HepG2 (cell line): Measurements from ENCODE around the gene DCDC2. TPM values are rescaled to one million over a fixed set of nuclear protein-coding genes. Genes with fewer than 3 reads are reported as not detected.
A peak's percentile ranks its signal among the peaks of the same experiment; 100 is the strongest.

Experiments used
- ARID3A ChIP-seq: IDR thresholded peaks from 2 replicates; pipeline ENCODE4 v1.6.1; 2012; ENCODE audit warnings: low read depth, low read length, improper control_type of control experiment
- CBX2 ChIP-seq, 2 experiments: fragments of 200-600 bp in 1 of 2; sonication (generic); formaldehyde crosslinking in 1 of 2; IDR thresholded peaks; 2 replicates each; pipeline versions ENCODE4 v1.7.0 to v1.8.1; 2018 to 2022; ENCODE audit warnings: low read depth in 2 of 2, low read length in 1 of 2, mild to moderate bottlenecking in 1 of 2, missing genetic modification reagents in 1 of 2
- CHD2 ChIP-seq: IDR thresholded peaks from 2 replicates; pipeline ENCODE4 v1.6.1; 2011; ENCODE audit warnings: low read depth, low read length, improper control_type of control experiment
- DBP ChIP-seq: sonication (generic); formaldehyde crosslinking; IDR thresholded peaks from 2 replicates; pipeline ENCODE4 v1.4.0; 2020; ENCODE audit warnings: missing genetic modification reagents; ENCODE audit errors: not compliant biosample characterization
- FOSL2 ChIP-seq: sonication (generic); formaldehyde crosslinking; IDR thresholded peaks from 2 replicates; pipeline ENCODE4 v1.4.0; 2020; ENCODE audit warnings: missing genetic modification reagents
- MEIS1 ChIP-seq: sonication (generic); formaldehyde crosslinking; IDR thresholded peaks from 2 replicates; pipeline ENCODE4 v1.9.0; 2021; ENCODE audit warnings: mild to moderate bottlenecking, missing genetic modification reagents, moderate library complexity, borderline replicate concordance
- SMAD1 ChIP-seq: sonication (generic); formaldehyde crosslinking; IDR thresholded peaks from 2 replicates; pipeline ENCODE4 v1.4.0; 2020; ENCODE audit warnings: missing genetic modification reagents, low read depth, mild to moderate bottlenecking, borderline replicate concordance
- TCF7 ChIP-seq: sonication (generic); IDR thresholded peaks from 2 replicates; pipeline ENCODE4 v1.6.1; 2016; ENCODE audit warnings: antibody characterized with exemption, low read depth
- TRIM22 ChIP-seq: fragments of 450-650 bp; IDR thresholded peaks from 2 replicates; pipeline ENCODE4 v1.6.1; 2017
- ZBTB44 ChIP-seq: sonication (generic); formaldehyde crosslinking; IDR thresholded peaks from 2 replicates; pipeline ENCODE4 v1.4.0; 2020; ENCODE audit warnings: missing genetic modification reagents
- ZHX2 ChIP-seq, 2 experiments: sonication (generic) in 1 of 2; formaldehyde crosslinking in 1 of 2; IDR thresholded peaks; 2 replicates each; pipeline versions ENCODE4 v1.6.1 to v1.9.0; 2014 to 2022; ENCODE audit warnings: antibody characterized with exemption in 1 of 2, borderline replicate concordance in 1 of 2, inconsistent platforms in 1 of 2, low read depth in 1 of 2, missing genetic modification reagents in 1 of 2
- ZNF180 ChIP-seq: sonication (generic); formaldehyde crosslinking; IDR thresholded peaks from 2 replicates; pipeline ENCODE4 v1.4.0; 2020; ENCODE audit warnings: low read depth, missing genetic modification reagents, borderline replicate concordance
- ZNF256 ChIP-seq: sonication (generic); formaldehyde crosslinking; conservative IDR thresholded peaks from 2 replicates; pipeline ENCODE4 v1.4.0; 2020; ENCODE audit warnings: missing genetic modification reagents
- ZNF564 ChIP-seq: sonication (generic); formaldehyde crosslinking; IDR thresholded peaks from 2 replicates; pipeline ENCODE4 v1.8.1; 2023; ENCODE audit warnings: mild to moderate bottlenecking, missing genetic modification reagents
- ZNF773 ChIP-seq: sonication (generic); formaldehyde crosslinking; IDR thresholded peaks from 2 replicates; pipeline ENCODE4 v1.4.0; 2020; ENCODE audit warnings: missing genetic modification reagents, borderline replicate concordance
- polyA plus RNA-seq, 8 experiments: library from polyadenylated mRNA; depleted of rRNA in 3 of 8; stranded (reverse) in 7 of 8; unstranded in 1 of 8; fragments of >200 nt; fragmentation: Illumina TruSeq in 4 of 8; extraction: Trizol in 4 of 8; gene quantifications; 2 replicates each; pipeline versions ENCODE4 v1.2.1 to v1.2.3, GENCODE V29; 2011 to 2016; ENCODE audit warnings: low read depth in 4 of 8, missing spikeins in 1 of 8, mixed read lengths in 1 of 8; ENCODE audit not compliant: insufficient read depth in 1 of 8
- total RNA-seq, 5 experiments: library from RNA; depleted of rRNA; stranded (reverse); fragments of >200 nt; fragmentation: Illumina TruSeq; extraction: Trizol; gene quantifications; 2 replicates each; pipeline ENCODE4 v1.2.3, GENCODE V29; 2016; ENCODE audit warnings: low read depth in 1 of 5

Gene DCDC2
- total and polyA plus RNA-seq, 2 of the 13 experiments (the other 11 are each of a cell fraction or from before 2014, with no cell fraction given), result 9.0 to 36.2 TPM

- TF ChIP-seq ZHX2 (IDR thresholded peaks at IDR 0.05; ENCODE audit: low read depth) (no peak), ZHX2 (CRISPR knock-in tag; IDR thresholded peaks at IDR 0.05; ENCODE audit: borderline replicate concordance) (no peak), ARID3A (no peak; the same call in 1 of the 2 replicates), SMAD1 (CRISPR knock-in tag) (0 out of 2 replicates have a peak, but pooled peaks have one; percentile 83), TCF7 (peak; percentile 71; the same call in 1 of the 2 replicates), ZNF180 (CRISPR knock-in tag) (no peak), ZNF256 (no peak), ZBTB44 (CRISPR knock-in tag) (no peak), DBP (CRISPR knock-in tag) (no peak), MEIS1 (CRISPR knock-in tag) (peak; percentile 80; the same call in 1 of the 2 replicates), FOSL2 (CRISPR knock-in tag) (peak; percentile 37), CBX2 (IDR thresholded peaks at IDR 0.05; ENCODE audit: low read depth, low read length) (no peak), CBX2 (CRISPR knock-in tag; IDR thresholded peaks at IDR 0.05; ENCODE audit: low read depth) (no peak; the same call in 1 of the 2 replicates), ZNF773 (CRISPR knock-in tag) (no peak), ZNF564 (CRISPR knock-in tag) (0 out of 2 replicates have a peak, but pooled peaks have one; percentile 78), CHD2 (no peak), TRIM22 (no peak)
Measured at GRCh38 chr6:24357336-24358218, at the start of gene DCDC2 (continued).
